Rectal smooth muscle tissue (tissue), 1 donor: ENCODE results near the gene CDK5.

Experiments used
- H3K27ac ChIP-seq: one replicate; pipeline ENCODE4 v1.7.0; 2013; ENCODE audit warnings: low read depth, low read length, inconsistent platforms
- H3K27me3 ChIP-seq: one replicate; pipeline ENCODE4 v1.7.0; 2013; ENCODE audit warnings: low read length; ENCODE audit not compliant: control insufficient read depth, insufficient read depth
- H3K36me3 ChIP-seq: one replicate; pipeline ENCODE4 v1.7.0; 2013; ENCODE audit warnings: low read length; ENCODE audit not compliant: control insufficient read depth, insufficient read depth
- H3K4me1 ChIP-seq: one replicate; pipeline ENCODE4 v1.7.0; 2013; ENCODE audit warnings: low read length; ENCODE audit not compliant: control insufficient read depth, insufficient read depth
- H3K4me3 ChIP-seq: one replicate; pipeline ENCODE4 v1.7.0; 2013; ENCODE audit warnings: low read length
- H3K9ac ChIP-seq: one replicate; pipeline ENCODE4 v1.7.0; 2013; ENCODE audit warnings: low read length

The CDK5 gene

GRCh38 chr7:151091988-151092387 is 34.3 kb upstream of the CDK5 start:
- Histone ChIP-seq H3K36me3 (no peaks in the 10 kb centered on the region), H3K4me3 (no peak overlapping the region), H3K9ac (no peak overlapping the region), H3K27ac (no peak overlapping the region), H3K4me1 (peaks cover 32% of the 10 kb centered on the region), H3K27me3 (no peaks in the 10 kb centered on the region)

GRCh38 chr7:151091431-151091830 is 33.7 kb upstream of the CDK5 start:
- Histone ChIP-seq H3K36me3 (no peaks in the 10 kb centered on the region), H3K27ac (no peak overlapping the region), H3K9ac (no peak overlapping the region), H3K4me1 (peaks cover 32% of the 10 kb centered on the region), H3K4me3 (no peak overlapping the region), H3K27me3 (no peaks in the 10 kb centered on the region)

DNA sequence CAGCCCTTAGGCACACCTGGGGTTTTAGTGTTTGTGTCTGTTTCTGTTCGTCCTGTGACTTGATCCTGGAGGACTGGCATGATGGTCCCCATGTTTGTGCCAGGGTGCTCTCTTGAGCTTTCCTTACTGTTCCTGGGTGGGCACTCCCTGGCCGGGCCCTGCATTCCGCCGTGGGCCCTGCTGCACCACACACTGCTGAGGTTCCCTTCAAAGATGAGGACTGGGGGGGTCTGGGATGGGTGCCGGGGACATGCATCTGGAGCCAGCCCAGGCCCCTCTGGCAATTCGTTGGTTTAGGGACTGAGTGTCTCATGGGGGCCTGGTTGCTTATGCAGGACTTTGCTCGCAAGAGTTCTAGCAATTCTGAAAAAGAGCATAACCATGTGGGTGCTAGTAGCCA is 33.3 kb upstream of the CDK5 start:
- no peaks in the 10 kb centered on the region for H3K36me3 ChIP-seq
- no peak overlapping the region for H3K9ac ChIP-seq
- no peak overlapping the region for H3K27ac ChIP-seq
- no peaks in the 10 kb centered on the region for H3K27me3 ChIP-seq
- H3K4me3 ChIP-seq: no peak overlapping the region
- H3K4me1 ChIP-seq: peaks cover 32% of the 10 kb centered on the region

DNA sequence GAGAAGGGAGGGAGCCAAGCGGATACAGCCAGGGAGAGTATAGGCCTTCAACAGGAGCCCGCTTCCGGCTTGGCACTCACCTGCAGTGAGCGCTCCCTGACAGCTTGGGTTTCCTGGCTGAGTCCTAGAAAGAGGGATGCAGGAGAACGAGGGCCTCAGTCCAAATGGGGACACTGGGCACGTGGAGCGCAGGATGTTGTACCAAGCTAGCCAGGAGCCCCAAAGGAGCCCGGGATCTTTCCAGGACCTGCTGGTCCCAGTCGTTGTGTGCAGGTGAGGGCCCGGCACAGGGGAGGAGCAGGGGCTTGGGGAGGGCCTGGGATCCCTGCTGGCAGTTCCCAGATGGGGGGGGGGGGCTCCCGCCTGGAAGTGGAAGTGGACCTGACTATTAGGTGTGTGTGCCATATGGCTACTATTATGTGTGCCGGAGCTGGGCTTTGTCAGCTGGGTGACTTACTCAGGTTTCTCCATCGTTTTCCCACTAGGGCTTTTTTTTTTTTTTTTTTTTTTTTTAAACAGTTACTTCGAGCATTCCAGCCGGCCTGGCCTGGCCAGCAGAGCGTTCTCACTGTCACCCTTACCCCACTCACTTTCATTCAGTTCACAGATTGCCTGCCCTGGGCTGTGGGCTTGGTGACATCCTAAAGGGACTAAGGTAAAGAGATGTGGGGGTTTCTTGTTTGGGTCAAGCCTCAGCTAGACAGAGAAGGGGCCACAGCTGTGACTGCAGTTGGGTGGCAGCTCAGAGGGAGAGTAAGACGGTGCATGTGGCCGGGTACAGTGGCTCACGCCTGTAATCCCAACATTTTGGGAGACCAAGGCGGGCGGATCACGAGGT is 32.4 kb upstream of the CDK5 start:
- peaks cover 39% of the 10 kb centered on the region for H3K4me1 ChIP-seq

DNA sequence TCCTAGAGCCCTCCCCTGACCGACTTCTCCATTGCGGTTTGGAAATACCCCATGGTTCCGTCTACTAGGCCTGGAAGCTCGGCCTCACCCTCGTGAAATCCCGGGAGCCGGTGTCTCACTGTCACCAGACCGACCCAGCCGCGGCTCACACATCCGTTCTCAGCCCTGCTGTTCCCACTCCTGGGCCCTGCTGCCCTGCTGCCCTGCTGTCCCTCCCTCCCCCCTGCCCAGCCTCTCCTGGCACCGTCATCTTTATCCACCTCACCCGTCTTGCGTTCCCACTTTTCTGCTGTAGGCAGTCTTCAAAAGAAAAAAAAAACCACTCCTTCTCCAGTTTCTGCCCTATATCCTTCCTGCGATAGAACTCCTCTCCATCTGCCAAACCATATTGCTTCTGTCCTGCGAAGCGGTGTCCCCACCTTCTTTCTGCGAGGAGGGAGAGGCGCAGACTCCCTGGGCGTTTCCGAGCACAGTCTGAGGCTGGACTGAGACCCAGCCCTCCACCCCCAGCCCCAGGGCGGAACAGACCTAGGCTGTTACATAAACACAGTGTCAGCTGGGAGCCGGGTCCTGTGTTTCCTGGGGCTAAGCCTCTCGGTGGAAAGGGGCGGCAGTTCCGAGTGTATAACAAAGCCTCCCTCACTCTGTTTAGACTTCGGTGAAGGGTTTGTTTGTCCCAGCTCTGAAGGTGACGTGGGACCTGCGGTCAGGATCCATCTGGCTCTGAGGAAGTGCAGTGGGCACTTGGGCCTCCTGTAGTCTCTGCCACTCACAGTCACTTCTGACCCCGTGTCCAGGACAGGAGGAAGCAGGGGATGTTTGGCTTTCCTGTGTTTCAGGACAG is 31.4 kb upstream of the CDK5 start:
- H3K36me3 ChIP-seq: no peaks in the 10 kb centered on the region
- H3K4me1 ChIP-seq: peaks cover 39% of the 10 kb centered on the region
- peak overlapping the region; percentile 21 for H3K9ac ChIP-seq
- H3K4me3 ChIP-seq: peak overlapping the region; percentile 90
- H3K27me3 ChIP-seq: no peaks in the 10 kb centered on the region
- H3K27ac ChIP-seq: peak overlapping the region; percentile 91

More for the DNA sequence above, 32.4 kb upstream of the CDK5 start:
- Histone ChIP-seq H3K36me3 (no peaks in the 10 kb centered on the region), H3K4me3 (peak overlapping the region; percentile 90), H3K27me3 (no peaks in the 10 kb centered on the region), H3K27ac (peak overlapping the region; percentile 91), H3K9ac (peak overlapping the region; percentile 10)

DNA sequence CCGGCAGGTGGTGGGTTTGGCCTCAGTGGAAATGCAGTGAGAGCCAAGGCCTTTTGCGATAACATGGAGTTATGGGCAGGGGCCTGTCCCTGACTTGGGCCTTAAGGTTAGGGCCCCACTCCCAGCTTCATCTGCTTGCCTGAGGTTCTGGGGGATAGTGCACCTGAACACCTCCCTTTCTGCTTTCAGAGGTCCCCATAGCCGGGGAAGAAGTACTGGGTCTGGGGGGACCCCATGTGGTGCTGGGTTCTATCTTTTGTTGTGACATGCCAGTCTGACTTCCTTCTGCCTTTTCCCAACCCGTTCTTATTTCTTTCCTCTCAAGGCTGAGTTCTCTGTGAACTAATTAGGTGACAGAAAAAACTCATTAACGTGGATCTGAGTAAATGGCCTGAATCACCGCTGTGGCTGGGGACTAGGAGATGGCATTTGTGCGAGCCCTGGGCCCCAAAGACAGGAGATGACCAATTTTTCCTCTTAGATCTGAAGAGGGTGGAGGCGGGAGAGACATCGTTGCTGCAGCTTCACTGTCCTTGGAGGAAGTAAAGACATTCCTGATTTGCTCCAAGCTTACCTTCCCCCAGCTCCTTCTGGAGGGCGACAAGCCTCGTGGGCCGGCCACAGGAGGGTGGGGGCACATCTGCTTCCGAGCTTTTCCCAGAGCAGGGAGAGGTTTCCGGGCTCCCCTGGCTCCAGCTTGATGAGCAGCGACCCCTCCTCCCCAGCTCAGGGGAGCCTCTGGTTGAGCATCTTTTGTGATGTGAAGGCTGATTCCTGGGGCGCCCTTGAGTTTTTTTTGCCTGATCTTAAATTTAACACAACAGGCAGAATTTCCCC is 30.5 kb upstream of the CDK5 start:
- H3K27ac ChIP-seq: peak overlapping the region; percentile 91
- H3K4me1 ChIP-seq: peaks cover 39% of the 10 kb centered on the region
- peak overlapping the region; percentile 90 for H3K4me3 ChIP-seq
- no peaks in the 10 kb centered on the region for H3K36me3 ChIP-seq
- H3K9ac ChIP-seq: peak overlapping the region; percentile 56
- H3K27me3 ChIP-seq: no peaks in the 10 kb centered on the region

GRCh38 chr7:151087245-151088018 is 29.7 kb upstream of the CDK5 start:
- no peaks in the 10 kb centered on the region for H3K36me3 ChIP-seq
- H3K9ac ChIP-seq: peak overlapping the region; percentile 38
- no peaks in the 10 kb centered on the region for H3K27me3 ChIP-seq
- H3K4me3 ChIP-seq: peak overlapping the region; percentile 90
- H3K27ac ChIP-seq: peak overlapping the region; percentile 91
- H3K4me1 ChIP-seq: peaks cover 42% of the 10 kb centered on the region

DNA sequence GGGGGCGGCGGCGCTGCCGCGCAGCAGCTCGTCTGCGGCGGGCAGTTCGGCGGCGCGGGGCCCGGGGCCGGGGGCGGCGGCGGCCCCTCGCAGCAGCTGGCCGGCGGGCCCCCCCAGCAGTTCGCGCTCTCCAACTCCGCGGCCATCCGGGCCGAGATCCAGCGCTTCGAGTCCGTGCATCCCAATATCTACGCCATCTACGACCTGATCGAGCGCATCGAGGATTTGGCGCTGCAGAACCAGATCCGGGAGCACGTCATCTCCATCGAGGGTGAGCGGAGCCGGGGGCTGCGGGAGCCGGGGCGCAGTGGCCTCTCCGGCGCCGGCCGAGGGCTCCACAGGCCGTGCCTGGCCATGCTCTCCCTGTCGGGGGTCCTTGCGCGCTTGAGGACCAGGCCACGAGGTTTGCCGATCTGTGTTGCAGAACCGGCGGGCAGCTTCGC is 29.1 kb upstream of the CDK5 start:
- Histone ChIP-seq H3K36me3 (no peaks in the 10 kb centered on the region), H3K27me3 (no peaks in the 10 kb centered on the region), H3K4me1 (peaks cover 46% of the 10 kb centered on the region), H3K27ac (peak overlapping the region; percentile 91), H3K9ac (peak overlapping the region; percentile 38), H3K4me3 (peak overlapping the region; percentile 90)

- H3K36me3 ChIP-seq: no peaks in the 10 kb centered on the region
- H3K9ac ChIP-seq: peak within 1 kb of the TSS; percentile 86
- peak within 1 kb of the TSS; percentile 94 for H3K27ac ChIP-seq
- peaks cover 47% of the 10 kb centered on the region for H3K4me1 ChIP-seq
- H3K4me3 ChIP-seq: peak within 1 kb of the TSS; percentile 90
- H3K27me3 ChIP-seq: no peaks in the 10 kb centered on the region
Observed at GRCh38 chr7:151085691-151086620, 28.3 kb upstream of the CDK5 start, which contains the start of gene AGAP3. Gene AGAP3 (plus strand): TSS chr7:151086475. CDS start chr7:151086742, 267 bp downstream.

- Histone ChIP-seq H3K4me3 (peak overlapping the region; percentile 79), H3K4me1 (peaks cover 47% of the 10 kb centered on the region)
Observed at GRCh38 chr7:151085329-151085690, 27.6 kb upstream of the CDK5 start.

DNA sequence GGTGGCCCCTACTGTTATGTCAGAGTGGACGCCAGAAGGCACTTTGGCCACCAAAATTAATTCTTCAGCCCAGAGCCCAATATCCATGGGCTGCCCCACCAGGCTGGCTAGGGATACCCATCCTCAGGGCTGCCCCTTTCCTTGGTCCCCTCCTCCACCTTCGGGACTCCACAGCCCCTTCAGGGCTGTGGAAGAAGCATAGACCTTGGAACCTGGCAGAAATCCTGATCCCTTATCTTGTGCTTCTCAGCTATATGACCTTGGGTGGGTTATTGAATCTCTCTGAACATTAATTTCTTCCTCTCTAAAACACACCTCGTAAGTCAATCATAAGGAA is 26.1 kb upstream of the CDK5 start:
- H3K4me3 ChIP-seq: peak overlapping the region; percentile 76
- H3K27ac ChIP-seq: peak overlapping the region; percentile 95
- no peaks in the 10 kb centered on the region for H3K36me3 ChIP-seq
- H3K9ac ChIP-seq: no peak overlapping the region
- no peaks in the 10 kb centered on the region for H3K27me3 ChIP-seq
- peaks cover 43% of the 10 kb centered on the region for H3K4me1 ChIP-seq

More at GRCh38 chr7:151085329-151085690, 27.6 kb upstream of the CDK5 start:
- no peaks in the 10 kb centered on the region for H3K36me3 ChIP-seq
- no peaks in the 10 kb centered on the region for H3K27me3 ChIP-seq
- H3K9ac ChIP-seq: no peak overlapping the region
- H3K27ac ChIP-seq: peak overlapping the region; percentile 94
